DND-41 (cell line): ENCODE data around the gene BORCS5.

ENCODE experiments used
- ATAC-seq: fragments of 200-7000 bp; cut with Tn5 transposase; 3 replicates; pipeline ENCODE4 v1.9.1; 2021; ENCODE audit warnings: low read depth; ENCODE audit not compliant: insufficient read depth
- DNase-seq: peaks from one replicate; pipeline ENCODE4 v3.0.0-alpha.2; 2020
- H2AFZ ChIP-seq: 2 replicates; pipeline ENCODE4 v1.6.0; 2012; ENCODE audit warnings: low read depth, low read length
- H3K27ac ChIP-seq: 2 replicates; pipeline ENCODE4 v1.5.1; 2012; ENCODE audit warnings: low read length, inconsistent platforms
- H3K27me3 ChIP-seq: fragments of 200-600 bp; sonication (generic); 2 replicates; pipeline ENCODE4 v1.6.0; 2012; ENCODE audit warnings: low read length, mild to moderate bottlenecking, inconsistent platforms; ENCODE audit not compliant: insufficient read depth, poor library complexity
- H3K36me3 ChIP-seq: 2 replicates; pipeline ENCODE4 v1.5.1; 2012; ENCODE audit warnings: low read length, inconsistent platforms; ENCODE audit not compliant: insufficient read depth
- H3K4me1 ChIP-seq: 2 replicates; pipeline ENCODE4 v1.5.1; 2012; ENCODE audit warnings: mild to moderate bottlenecking, low read length; ENCODE audit not compliant: insufficient read depth
- H3K4me2 ChIP-seq: 2 replicates; pipeline ENCODE4 v1.6.0; 2012; ENCODE audit warnings: mild to moderate bottlenecking, moderate library complexity, low read length, inconsistent platforms; ENCODE audit not compliant: insufficient read depth
- H3K4me3 ChIP-seq, 2 experiments: fragments of 200-600 bp in 1 of 2; shearing (Covaris generic) in 1 of 2; 2 replicates each; pipeline ENCODE4 v1.5.1; 2012 to 2016; ENCODE audit warnings: inconsistent platforms in 2 of 2, low read length in 2 of 2, mild to moderate bottlenecking in 2 of 2, low read depth in 1 of 2, moderate library complexity in 1 of 2
- H3K79me2 ChIP-seq: 2 replicates; pipeline ENCODE4 v1.6.0; 2012; ENCODE audit warnings: low read length, inconsistent platforms; ENCODE audit not compliant: insufficient read depth
- H3K9ac ChIP-seq: 2 replicates; pipeline ENCODE4 v1.6.0; 2012; ENCODE audit warnings: low read depth, mild to moderate bottlenecking, inconsistent platforms, low read length, moderate library complexity
- H3K9me3 ChIP-seq: 2 replicates; pipeline ENCODE4 v1.5.1; 2012; ENCODE audit warnings: low read length, moderate library complexity, mild to moderate bottlenecking, inconsistent platforms; ENCODE audit not compliant: insufficient read depth, severe bottlenecking
- H4K20me1 ChIP-seq: 2 replicates; pipeline ENCODE4 v1.6.0; 2012; ENCODE audit warnings: low read length; ENCODE audit not compliant: insufficient read depth
- EZH2 ChIP-seq: IDR thresholded peaks from 3 replicates; pipeline ENCODE4 v1.6.1; 2012; ENCODE audit warnings: borderline replicate concordance, low read depth, mild to moderate bottlenecking, moderate library complexity, low read length, inconsistent platforms; ENCODE audit not compliant: severe bottlenecking
- TF ChIP-seq, protein P1 (sequence below): IDR thresholded peaks from 2 replicates; pipeline ENCODE4 v1.5.1; 2012; ENCODE audit warnings: borderline replicate concordance, low read length, moderate library complexity, mild to moderate bottlenecking; ENCODE audit not compliant: poor library complexity, severe bottlenecking; ENCODE audit errors: extremely low read depth

Gene BORCS5

DNA sequence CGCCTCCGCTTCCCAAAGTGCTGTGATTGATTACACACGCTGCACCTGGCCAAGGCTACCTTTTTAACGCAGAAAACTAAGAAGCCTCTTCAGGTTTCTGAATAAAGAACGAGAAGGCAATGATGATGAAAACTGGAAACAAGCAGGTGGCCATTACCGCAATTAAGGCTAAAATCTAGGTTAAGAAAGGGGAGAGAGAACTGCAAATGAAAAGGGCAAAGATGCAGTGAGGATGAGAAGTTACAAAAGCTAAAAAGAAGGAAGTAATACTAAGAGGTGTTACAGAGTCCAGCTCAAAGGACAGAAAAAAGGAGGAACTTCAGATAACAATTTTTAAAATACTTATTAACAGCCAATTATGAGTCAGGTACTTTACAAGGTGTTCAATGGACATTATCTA, 126.1 kb downstream of the BORCS5 start:
- Histone ChIP-seq H3K4me1 (no peaks in the 10 kb centered on the region), H3K4me2 (no peak overlapping the region), H2AFZ (no peak overlapping the region), H3K27me3 (no peaks in the 10 kb centered on the region), H3K79me2 (no peaks in the 10 kb centered on the region), H3K9ac (no peak overlapping the region), H3K36me3 (peaks cover 3% of the 10 kb centered on the region; the same call in 1 of the 2 replicates), H3K4me3 (no peak overlapping the region), H4K20me1 (no peaks in the 10 kb centered on the region), H3K9me3 (no peaks in the 10 kb centered on the region), H3K27ac (no peak overlapping the region)
- no peak for DNase-seq
- no peak for ATAC-seq
- TF ChIP-seq, protein P1, sequence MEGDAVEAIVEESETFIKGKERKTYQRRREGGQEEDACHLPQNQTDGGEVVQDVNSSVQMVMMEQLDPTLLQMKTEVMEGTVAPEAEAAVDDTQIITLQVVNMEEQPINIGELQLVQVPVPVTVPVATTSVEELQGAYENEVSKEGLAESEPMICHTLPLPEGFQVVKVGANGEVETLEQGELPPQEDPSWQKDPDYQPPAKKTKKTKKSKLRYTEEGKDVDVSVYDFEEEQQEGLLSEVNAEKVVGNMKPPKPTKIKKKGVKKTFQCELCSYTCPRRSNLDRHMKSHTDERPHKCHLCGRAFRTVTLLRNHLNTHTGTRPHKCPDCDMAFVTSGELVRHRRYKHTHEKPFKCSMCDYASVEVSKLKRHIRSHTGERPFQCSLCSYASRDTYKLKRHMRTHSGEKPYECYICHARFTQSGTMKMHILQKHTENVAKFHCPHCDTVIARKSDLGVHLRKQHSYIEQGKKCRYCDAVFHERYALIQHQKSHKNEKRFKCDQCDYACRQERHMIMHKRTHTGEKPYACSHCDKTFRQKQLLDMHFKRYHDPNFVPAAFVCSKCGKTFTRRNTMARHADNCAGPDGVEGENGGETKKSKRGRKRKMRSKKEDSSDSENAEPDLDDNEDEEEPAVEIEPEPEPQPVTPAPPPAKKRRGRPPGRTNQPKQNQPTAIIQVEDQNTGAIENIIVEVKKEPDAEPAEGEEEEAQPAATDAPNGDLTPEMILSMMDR: no peak
- TF ChIP-seq EZH2: no peak

DNA sequence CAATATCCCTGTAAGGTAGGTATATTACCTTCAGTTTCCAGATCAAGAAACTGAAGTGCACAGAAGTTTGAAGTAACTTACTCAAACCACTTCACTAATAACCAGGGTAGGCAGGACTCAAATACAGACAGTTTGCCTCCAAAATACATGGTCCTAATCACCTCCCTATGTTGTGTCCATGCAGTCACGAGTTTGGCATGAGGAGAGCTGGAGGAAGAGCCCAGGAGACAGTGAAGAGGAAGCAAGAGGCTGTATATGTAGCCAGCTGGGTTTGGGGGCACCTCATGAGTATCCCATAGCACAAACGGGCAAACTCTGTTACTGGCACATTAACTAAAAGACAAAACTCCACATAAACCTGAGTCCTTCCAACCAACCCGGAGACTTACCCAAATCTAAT, 126.6 kb downstream of the BORCS5 start:
- Histone ChIP-seq H3K27ac (no peak overlapping the region), H3K9ac (no peak overlapping the region), H3K9me3 (no peaks in the 10 kb centered on the region), H3K4me3 (no peak overlapping the region), H3K4me2 (no peak overlapping the region), H3K79me2 (no peaks in the 10 kb centered on the region), H3K4me1 (no peaks in the 10 kb centered on the region), H3K36me3 (peaks cover 3% of the 10 kb centered on the region; the same call in 1 of the 2 replicates), H2AFZ (no peak overlapping the region), H3K27me3 (no peaks in the 10 kb centered on the region), H4K20me1 (no peaks in the 10 kb centered on the region)
- TF ChIP-seq, protein P1: no peak
- no peak for TF ChIP-seq EZH2
- DNase-seq (no peak), ATAC-seq (no peak)

DNA sequence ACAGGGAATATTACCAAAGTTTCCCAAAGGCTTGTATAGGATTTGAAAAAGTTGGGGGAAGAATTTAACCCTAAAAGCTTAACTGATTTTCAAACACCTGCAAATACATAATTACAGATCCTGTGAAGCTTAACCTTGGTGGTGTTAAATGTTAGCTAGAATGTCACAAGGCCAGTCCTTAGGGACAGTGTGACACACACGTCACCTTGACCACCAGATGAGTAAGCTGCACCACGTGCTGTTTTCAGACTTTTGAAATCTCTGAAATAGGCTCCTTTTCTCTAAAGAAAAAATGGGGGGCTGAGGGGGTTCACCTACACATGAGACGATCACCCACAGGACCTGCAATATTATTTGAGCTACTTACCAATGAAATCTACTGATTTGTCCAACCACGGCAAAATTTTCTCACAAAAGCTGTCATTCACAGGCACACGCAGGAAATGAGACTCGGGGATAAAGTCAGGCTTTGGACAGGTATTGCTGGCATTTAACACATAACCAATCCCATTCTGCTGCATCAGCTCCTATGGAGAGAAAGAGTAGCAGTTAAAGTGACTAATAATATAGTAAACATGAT, 129.9 kb downstream of the BORCS5 start:
- no peak for TF ChIP-seq EZH2
- TF ChIP-seq, protein P1: no peak
- H2AFZ ChIP-seq: no peak overlapping the region
- H3K4me1 ChIP-seq: no peaks in the 10 kb centered on the region
- peaks cover 3% of the 10 kb centered on the region; the same call in 1 of the 2 replicates for H3K36me3 ChIP-seq
- H3K9me3 ChIP-seq: no peaks in the 10 kb centered on the region
- H3K4me2 ChIP-seq: no peak overlapping the region
- no peaks in the 10 kb centered on the region for H3K27me3 ChIP-seq
- no peaks in the 10 kb centered on the region for H4K20me1 ChIP-seq
- no peak overlapping the region for H3K9ac ChIP-seq
- ATAC-seq: no peak
- no peak overlapping the region for H3K27ac ChIP-seq
- DNase-seq: no peak
- H3K4me3 ChIP-seq: no peak overlapping the region
- H3K79me2 ChIP-seq: no peaks in the 10 kb centered on the region
